GM12801 (cell line): Measurements from ENCODE around the gene SNX5.

Experiments
- CTCF ChIP-seq: IDR thresholded peaks from one replicate; pipeline ENCODE4 v1.5.1; 2011; ENCODE audit warnings: control low read depth; ENCODE audit not compliant: insufficient read length; ENCODE audit errors: extremely low read depth

The SNX5 gene

DNA sequence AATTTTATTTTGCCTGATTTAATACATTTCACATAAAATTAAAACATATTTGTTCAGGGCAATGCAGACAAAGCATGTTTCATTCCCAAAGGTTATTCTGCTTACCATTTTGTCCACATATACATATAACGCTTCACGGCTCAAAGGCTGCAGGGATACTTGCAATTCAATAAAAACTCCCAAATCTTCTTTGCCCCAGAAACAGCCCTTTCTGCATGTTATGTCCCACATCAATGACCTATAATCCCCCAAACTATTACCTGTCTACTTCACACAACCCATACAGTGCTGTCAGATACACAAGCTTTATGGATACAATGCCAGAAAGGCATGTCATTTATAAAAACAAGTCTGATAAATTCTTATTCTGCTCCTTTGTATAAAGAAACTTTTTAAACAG is 20.2 kb downstream of the SNX5 start:
- TF ChIP-seq CTCF = no peak

- no peak for TF ChIP-seq CTCF
These were observed 21.1 kb downstream of the SNX5 start for GRCh38 chr20:17947474-17947815.

DNA sequence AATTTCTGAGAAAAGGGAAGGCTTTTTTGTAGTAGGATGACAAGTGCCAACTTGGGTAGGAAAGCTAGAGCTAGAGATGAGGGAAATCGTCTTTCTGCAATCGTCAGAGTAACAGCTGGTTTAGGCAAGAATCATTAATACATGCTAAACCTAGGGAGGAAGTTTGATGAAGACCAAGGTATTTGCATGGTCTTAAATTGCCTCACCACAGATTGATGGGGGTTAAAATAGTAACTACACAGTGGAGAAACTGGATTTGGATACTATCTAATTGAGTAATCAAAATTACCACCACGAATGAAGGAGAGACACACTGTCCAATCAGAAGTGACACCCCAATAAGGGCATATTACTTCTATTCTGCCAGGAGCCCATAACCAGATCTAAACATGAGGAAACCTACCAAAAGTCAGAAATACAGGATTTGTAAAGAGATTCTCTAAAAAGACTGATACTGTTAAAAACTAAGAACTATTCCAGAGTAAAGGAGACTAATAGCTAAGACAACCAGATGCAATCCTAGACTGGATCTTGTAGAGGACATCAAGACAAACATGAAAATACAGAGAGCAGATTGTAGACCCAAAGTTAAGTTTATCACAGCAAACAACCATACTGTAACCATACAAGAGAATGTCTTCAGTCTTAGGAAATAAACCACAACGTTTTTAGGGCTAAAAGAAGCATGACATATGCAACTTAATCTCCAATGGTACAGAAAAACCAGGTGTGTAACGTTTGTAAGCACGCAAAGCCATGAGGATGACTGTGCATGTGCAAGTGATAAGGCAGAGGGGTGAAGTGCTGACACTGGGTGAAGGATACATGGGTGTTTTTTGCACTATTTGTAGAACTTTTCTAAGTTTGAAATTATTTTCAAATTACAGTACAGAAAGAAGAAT is 21.8 kb downstream of the SNX5 start:
- no peak for TF ChIP-seq CTCF

DNA sequence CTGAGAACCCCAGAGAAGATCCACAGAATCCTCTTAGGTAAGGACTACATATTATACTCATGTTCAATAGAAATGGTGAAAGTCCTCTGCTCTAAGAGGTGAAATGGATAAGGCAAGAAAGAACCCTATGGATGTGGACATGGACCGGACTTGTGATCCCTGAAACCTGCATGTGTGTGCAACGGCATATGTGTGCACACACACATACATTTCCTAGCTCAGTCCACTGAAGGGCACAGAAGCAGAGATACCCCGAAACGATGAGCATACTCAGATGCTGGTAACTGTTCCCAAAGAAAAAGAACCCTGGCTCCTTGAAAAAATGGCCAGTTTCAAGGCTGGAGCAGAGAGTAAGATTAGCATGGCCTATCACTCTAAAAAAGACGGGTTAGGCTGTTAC is 22.6 kb downstream of the SNX5 start:
- no peak for TF ChIP-seq CTCF

DNA sequence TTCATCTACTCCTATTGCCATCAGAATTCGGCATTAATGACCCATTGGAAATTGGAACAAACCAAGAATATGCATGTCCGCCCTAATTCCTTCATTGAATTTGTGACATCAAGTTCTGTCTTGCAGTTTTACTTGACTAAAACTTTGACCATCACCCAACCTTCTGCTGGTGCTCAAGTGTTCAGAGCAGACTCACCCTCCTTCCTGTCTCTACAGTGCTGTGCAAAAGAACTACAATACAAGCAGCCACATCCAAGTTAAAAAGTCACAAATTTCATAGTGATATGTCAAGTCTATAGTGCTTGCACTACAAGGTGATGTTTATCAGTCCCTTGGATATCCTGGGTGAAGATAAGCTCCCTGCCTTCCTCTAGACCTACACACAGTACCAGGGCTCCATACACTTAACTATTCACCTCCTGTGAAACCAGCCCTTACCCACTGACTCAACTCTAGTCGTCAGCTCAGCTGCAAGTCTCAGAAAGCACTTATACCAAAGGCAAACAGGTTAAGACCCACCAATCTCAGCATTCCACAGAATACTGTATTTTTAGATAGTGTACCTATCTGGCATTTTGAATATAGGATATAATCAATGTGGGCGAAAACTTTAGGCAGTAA is 23.6 kb downstream of the SNX5 start:
- TF ChIP-seq CTCF = no peak

DNA sequence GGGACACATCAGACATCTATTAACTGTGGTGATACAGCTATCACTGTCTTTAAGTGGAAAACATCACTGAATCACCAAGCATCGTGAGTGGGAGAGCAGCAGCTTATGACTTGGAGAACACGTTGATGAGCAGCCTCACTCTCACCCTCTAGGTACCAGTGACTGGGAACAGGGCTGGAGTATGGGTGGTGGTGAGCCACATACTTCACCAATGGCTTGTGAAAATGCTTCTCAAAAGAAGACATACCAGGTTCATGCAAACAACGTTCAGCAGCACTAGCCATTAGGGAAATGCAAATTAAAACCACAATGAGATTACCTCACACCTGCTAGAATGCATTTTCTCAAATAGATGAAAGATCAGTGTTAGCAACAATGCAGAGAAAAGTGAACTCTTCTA is 25.3 kb downstream of the SNX5 start:
- TF ChIP-seq CTCF = no peak

DNA sequence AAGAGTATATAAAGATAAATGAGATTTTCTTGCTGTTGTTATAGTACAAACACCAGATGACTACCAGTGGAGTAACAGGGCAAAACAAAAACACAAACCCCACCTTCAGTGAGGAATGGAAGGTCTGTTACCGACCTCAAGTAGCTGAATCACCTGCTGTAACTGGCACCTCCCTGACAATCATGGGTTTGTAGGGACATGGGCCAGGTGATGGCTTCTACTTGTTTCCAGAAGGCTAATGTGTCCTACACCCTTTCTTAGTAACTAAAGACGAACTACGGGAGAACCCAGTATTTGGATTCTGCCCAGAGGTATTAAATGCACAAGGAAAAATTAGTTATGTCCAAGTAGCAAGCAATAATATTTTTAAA is 26.8 kb downstream of the SNX5 start:
- TF ChIP-seq CTCF = no peak
